NCI-H82 treated with DMSO at 0.1 percent for 48 hours (cell line): ENCODE measurements around the gene LASP1.
"Not testable (repeated sequence)": the region's sequence is repeated elsewhere in the genome, so short reads cannot be mapped to it uniquely, and the experiment has no call there.

Source experiments
- DNase-seq: peaks from one replicate; lab custom pipeline; 2025; ENCODE audit not compliant: unreplicated experiment; lab: John Stamatoyannopoulos, UW

The LASP1 gene

GRCh38 chr17:38869526-38870258, at the start of gene LASP1:
Gene LASP1 (plus strand): TSS chr17:38870058. CDS start chr17:38870190, 132 bp downstream.
- peak; percentile 56 for DNase-seq

- peak; percentile 87 for DNase-seq
These were observed 44.7 kb upstream of the LASP1 start, which contains the start of gene CWC25 for GRCh38 chr17:38824899-38825761. Gene CWC25 (minus strand): TSS chr17:38825321. CDS start chr17:38825183, 138 bp downstream.

- DNase-seq: no peak
These were observed 44.1 kb upstream of the LASP1 start for GRCh38 chr17:38825762-38826247.

GRCh38 chr17:38844261-38844757, 25.5 kb upstream of the LASP1 start:
- DNase-seq: no peak

GRCh38 chr17:38848557-38848891, 21.3 kb upstream of the LASP1 start:
- DNase-seq: no peak

- no peak for DNase-seq
These were observed 20.8 kb upstream of the LASP1 start for GRCh38 chr17:38848939-38849605.

- DNase-seq: no peak
These were observed 19.5 kb upstream of the LASP1 start for GRCh38 chr17:38850374-38850773.

GRCh38 chr17:38851434-38851833, 18.4 kb upstream of the LASP1 start:
- no peak for DNase-seq

GRCh38 chr17:38852771-38853291, 17.0 kb upstream of the LASP1 start:
- no peak for DNase-seq

- peak; percentile 98 for DNase-seq
These were observed 16.3 kb upstream of the LASP1 start, which contains the start of gene RPL23 for GRCh38 chr17:38853292-38854219. Gene RPL23 (minus strand): TSS chr17:38853721. CDS start chr17:38853710, 11 bp downstream.

GRCh38 chr17:38855101-38855714, 14.7 kb upstream of the LASP1 start:
- DNase-seq: not testable (repeated sequence)

GRCh38 chr17:38857271-38857670, 12.6 kb upstream of the LASP1 start:
- DNase-seq: no peak

- no peak for DNase-seq
These were observed 8.4 kb upstream of the LASP1 start for GRCh38 chr17:38861399-38861843.

GRCh38 chr17:38864636-38865398, 5.0 kb upstream of the LASP1 start:
- DNase-seq: no peak

- peak; percentile 33 for DNase-seq
These were observed 2.5 kb upstream of the LASP1 start for GRCh38 chr17:38867179-38867967.

GRCh38 chr17:38867968-38868816, 1.7 kb upstream of the LASP1 start:
- no peak for DNase-seq
